H9 (cell line): ENCODE data around the gene SPECC1L. TPM values are rescaled to one million over a fixed set of nuclear protein-coding genes. Genes with fewer than 3 reads are reported as not detected.

ENCODE experiments used
- DNase-seq: peaks from one replicate; pipeline ENCODE4 v3.0.0-alpha.2; 2017
- H2AFZ ChIP-seq: one replicate; pipeline ENCODE4 v1.6.1; 2013; ENCODE audit warnings: mild to moderate bottlenecking, low read length, control low read depth, moderate library complexity
- H2AK5ac ChIP-seq: 2 replicates; pipeline ENCODE4 v1.6.1; 2013; ENCODE audit warnings: low read length, control low read depth, mixed read lengths; ENCODE audit not compliant: insufficient read length
- H2BK120ac ChIP-seq: one replicate; pipeline ENCODE4 v1.6.1; 2013; ENCODE audit warnings: low read depth, mild to moderate bottlenecking, low read length, control low read depth, inconsistent platforms; ENCODE audit not compliant: poor library complexity, severe bottlenecking
- H2BK12ac ChIP-seq: 2 replicates; pipeline ENCODE4 v1.6.1; 2013; ENCODE audit warnings: low read length, control low read depth, mixed read lengths, low read depth; ENCODE audit not compliant: insufficient read length
- H2BK15ac ChIP-seq: 2 replicates; pipeline ENCODE4 v1.6.1; 2013; ENCODE audit warnings: low read depth, low read length, control low read depth
- H2BK20ac ChIP-seq: one replicate; pipeline ENCODE4 v1.6.1; 2013; ENCODE audit warnings: low read depth, mild to moderate bottlenecking, low read length, control low read depth, inconsistent platforms; ENCODE audit not compliant: poor library complexity, severe bottlenecking
- H2BK5ac ChIP-seq: 2 replicates; pipeline ENCODE4 v1.6.1; 2013; ENCODE audit warnings: low read length, control low read depth, mixed read lengths; ENCODE audit not compliant: insufficient read length
- H3K14ac ChIP-seq: 2 replicates; pipeline ENCODE4 v1.6.1; 2013; ENCODE audit warnings: low read length, control low read depth; ENCODE audit not compliant: insufficient read depth
- H3K18ac ChIP-seq: 2 replicates; pipeline ENCODE4 v1.6.1; 2013; ENCODE audit warnings: low read depth, mild to moderate bottlenecking, mixed read lengths, low read length, control low read depth; ENCODE audit not compliant: insufficient read length
- H3K23ac ChIP-seq: 2 replicates; pipeline ENCODE4 v1.6.1; 2013; ENCODE audit warnings: low read length, control low read depth, mixed read lengths, low read depth; ENCODE audit not compliant: insufficient read length
- H3K23me2 ChIP-seq: 2 replicates; pipeline ENCODE4 v1.6.1; 2013; ENCODE audit warnings: low read depth, mild to moderate bottlenecking, mixed read lengths, low read length, control low read depth; ENCODE audit not compliant: insufficient read length, poor library complexity, severe bottlenecking
- H3K27ac ChIP-seq: 2 replicates; pipeline ENCODE4 v1.5.1; 2013; ENCODE audit warnings: low read length, control low read depth, mixed read lengths, low read depth; ENCODE audit not compliant: insufficient read length
- H3K27me3 ChIP-seq: 2 replicates; pipeline ENCODE4 v1.6.1; 2013; ENCODE audit warnings: low read length, control low read depth, inconsistent platforms; ENCODE audit not compliant: insufficient read depth
- H3K4ac ChIP-seq: 2 replicates; pipeline ENCODE4 v1.6.1; 2013; ENCODE audit warnings: low read depth, mild to moderate bottlenecking, control low read depth, inconsistent platforms, low read length, moderate library complexity
- H3K4me1 ChIP-seq: 2 replicates; pipeline ENCODE4 v1.6.1; 2013; ENCODE audit warnings: low read length, control low read depth, inconsistent platforms; ENCODE audit not compliant: insufficient read depth
- H3K4me2 ChIP-seq: 2 replicates; pipeline ENCODE4 v1.6.1; 2013; ENCODE audit warnings: low read length, control low read depth, mixed read lengths; ENCODE audit not compliant: insufficient read length, insufficient read depth
- H3K56ac ChIP-seq: 2 replicates; pipeline ENCODE4 v1.6.1; 2013; ENCODE audit warnings: low read depth, mild to moderate bottlenecking, mixed read lengths, low read length, control low read depth; ENCODE audit not compliant: insufficient read length
- H3K79me1 ChIP-seq: 2 replicates; pipeline ENCODE4 v1.6.1; 2013; ENCODE audit warnings: low read depth, mild to moderate bottlenecking, moderate library complexity, low read length, control low read depth, inconsistent platforms; ENCODE audit not compliant: insufficient read depth, poor library complexity, severe bottlenecking
- H3K79me2 ChIP-seq: 2 replicates; pipeline ENCODE4 v1.6.1; 2013; ENCODE audit warnings: low read length, control low read depth, inconsistent platforms; ENCODE audit not compliant: insufficient read depth
- H3K9ac ChIP-seq: 2 replicates; pipeline ENCODE4 v1.6.1; 2013; ENCODE audit warnings: low read length, control low read depth, mixed read lengths; ENCODE audit not compliant: insufficient read length; ENCODE audit errors: extremely low read depth
- H3K9me3 ChIP-seq: one replicate; pipeline ENCODE4 v1.6.1; 2013; ENCODE audit warnings: low read depth, low read length, inconsistent platforms; ENCODE audit not compliant: control insufficient read depth
- H3T11ph ChIP-seq: one replicate; pipeline ENCODE4 v1.6.1; 2013; ENCODE audit warnings: mild to moderate bottlenecking, low read length, control low read depth, inconsistent platforms
- H4K20me1 ChIP-seq: one replicate; pipeline ENCODE4 v1.6.1; 2013; ENCODE audit not compliant: control insufficient read depth, insufficient read length, insufficient read depth
- H4K5ac ChIP-seq: 2 replicates; pipeline ENCODE4 v1.6.1; 2013; ENCODE audit warnings: low read depth, mild to moderate bottlenecking, mixed read lengths, low read length, control low read depth; ENCODE audit not compliant: insufficient read length
- H4K8ac ChIP-seq: replicated peaks from 2 replicates; pipeline ENCODE4 v1.6.1; 2013; ENCODE audit warnings: low read length, control low read depth, mixed read lengths, low read depth; ENCODE audit not compliant: insufficient read length
- H4K91ac ChIP-seq: 2 replicates; pipeline ENCODE4 v1.6.1; 2013; ENCODE audit warnings: low read depth, mild to moderate bottlenecking, moderate library complexity, mixed read lengths, low read length, control low read depth; ENCODE audit not compliant: insufficient read length
- H3K27ac Mint-ChIP-seq, 3 experiments: 2 replicates in 2 of 3; 3 replicates in 1 of 3; pipeline ENCODE4 v1.8.0; 2020 to 2021; ENCODE audit warnings: mixed read lengths in 3 of 3, mild to moderate bottlenecking in 1 of 3, moderate library complexity in 1 of 3
- H3K27me3 Mint-ChIP-seq: 2 replicates; pipeline ENCODE4 v1.8.0; 2021; ENCODE audit warnings: low read depth, mild to moderate bottlenecking, moderate library complexity, mixed read lengths
- H3K36me3 Mint-ChIP-seq, 3 experiments: 2 replicates in 2 of 3; 3 replicates in 1 of 3; pipeline ENCODE4 v1.8.0; 2020 to 2021; ENCODE audit warnings: low read depth in 3 of 3, mixed read lengths in 3 of 3; ENCODE audit not compliant: insufficient read depth in 1 of 3
- H3K4me1 Mint-ChIP-seq, 2 experiments: 2 replicates each; pipeline ENCODE4 v1.8.0; 2020; ENCODE audit warnings: mixed read lengths in 2 of 2
- H3K4me3 Mint-ChIP-seq, 2 experiments: 2 replicates in 1 of 2; 3 replicates in 1 of 2; pipeline ENCODE4 v1.8.0; 2020 to 2021; ENCODE audit warnings: mild to moderate bottlenecking in 2 of 2, mixed read lengths in 2 of 2, moderate library complexity in 1 of 2
- H3K9me3 Mint-ChIP-seq, 2 experiments: 2 replicates in 1 of 2; 3 replicates in 1 of 2; pipeline ENCODE4 v1.8.0; 2020; ENCODE audit warnings: mild to moderate bottlenecking in 2 of 2, mixed read lengths in 2 of 2, moderate library complexity in 1 of 2
- CTCF ChIP-seq: fragments of 200-600 bp; sonication (generic); conservative IDR thresholded peaks from 3 replicates; pipeline ENCODE4 v1.8.0; 2021; ENCODE audit warnings: antibody characterized with exemption, mild to moderate bottlenecking
- WGBS: extraction: QIAGEN DNeasy Blood & Tissue Kit; methylation state at CpG from one replicate; pipeline ENCODE4 v1.1.7; 2013; ENCODE audit warnings: missing lambda C conversion rate, low lambda C conversion rate, mixed read lengths; ENCODE audit not compliant: insufficient read length; ENCODE audit errors: extremely low coverage; 5-methylcytosine and 5-hydroxymethylcytosine counted together
- total RNA-seq: library from RNA; stranded (reverse); gene quantifications from 2 replicates; pipeline ENCODE4 v1.2.1, GENCODE V29; 2021

The SPECC1L gene
- total RNA-seq, 1 experiment from 2014 or later = 57.1 TPM

GRCh38 chr22:24380905-24381230 is 110.2 kb downstream of the SPECC1L start:
- H4K20me1 ChIP-seq = no peaks in the 10 kb centered on the region
- no peak overlapping the region for H3K56ac ChIP-seq
- H2BK15ac ChIP-seq = no peak overlapping the region
- no peak overlapping the region for H2BK5ac ChIP-seq
- no peak overlapping the region for H4K5ac ChIP-seq
- H3K27me3 ChIP-seq = no peaks in the 10 kb centered on the region
- no peak overlapping the region for H3K27ac ChIP-seq
- no peak for DNase-seq
- no peak overlapping the region for H2BK20ac ChIP-seq
- no peak overlapping the region for H3K23ac ChIP-seq
- no peak overlapping the region for H3K9ac ChIP-seq
- no peak overlapping the region for H3K4me3 Mint-ChIP-seq
- WGBS = no CpG with 5 or more reads among the region's 1 CpG
- H4K91ac ChIP-seq = no peak overlapping the region
- H3K14ac ChIP-seq = no peak overlapping the region
- H2AFZ ChIP-seq = no peak overlapping the region
- no peak overlapping the region for H2BK120ac ChIP-seq
- no peaks in the 10 kb centered on the region for H3K4me1 Mint-ChIP-seq
- H3K4me2 ChIP-seq = no peak overlapping the region
- no peak overlapping the region for H2BK12ac ChIP-seq
- no peak overlapping the region for H4K8ac ChIP-seq
- no peaks in the 10 kb centered on the region for H3K79me1 ChIP-seq
- H3K36me3 Mint-ChIP-seq = peaks cover 8 to 41% (median 17%) of the 10 kb centered on the region in 3 experiments; a peak in 6 of 7 replicates
- H3K18ac ChIP-seq = no peak overlapping the region
- no peaks in the 10 kb centered on the region for H3K79me2 ChIP-seq
- no peaks in the 10 kb centered on the region for H3K4me1 ChIP-seq
- no peaks in the 10 kb centered on the region for H3K27me3 Mint-ChIP-seq
- no peak overlapping the region for H2AK5ac ChIP-seq
- no peak overlapping the region for H3T11ph ChIP-seq
- no peak for TF ChIP-seq CTCF
- no peaks in the 10 kb centered on the region for H3K9me3 ChIP-seq
- H3K9me3 Mint-ChIP-seq = no peaks in the 10 kb centered on the region
- no peak overlapping the region for H3K4ac ChIP-seq
- no peak overlapping the region for H3K27ac Mint-ChIP-seq
- H3K23me2 ChIP-seq = no peaks in the 10 kb centered on the region
